ENCODE results near the gene PHF12.

PHF12 gene

GRCh38 chr17:28911411-28912045 is 39.8 kb downstream of the PHF12 start:
- H3K9me3 ChIP-seq (ENCODE audit: insufficient read depth, low read length), result no peaks in the 10 kb centered on the region
- H3K79me2 ChIP-seq (ENCODE audit: low read length), result 0 out of 2 replicates have a peak, but pooled peaks cover 8% of the 10 kb centered on the region
- peaks cover 3% of the 10 kb centered on the region for H4K20me1 ChIP-seq (ENCODE audit: insufficient read depth, low read length)
- no peak overlapping the region for H3K9ac ChIP-seq (ENCODE audit: low read length)
- no peak overlapping the region for H2AFZ ChIP-seq (ENCODE audit: low read depth, low read length)
- TF ChIP-seq CTCF (IDR thresholded peaks at IDR 0.05; ENCODE audit: low read depth, low read length), result no peak
- TF ChIP-seq EZH2phosphoT487 (IDR thresholded peaks at IDR 0.05; ENCODE audit: low read depth), result no peak
- H3K36me3 ChIP-seq (replicated peaks; ENCODE audit: low read depth, low read length), result peaks cover 88% of the 10 kb centered on the region
- no peak overlapping the region for H3K4me2 ChIP-seq (ENCODE audit: low read length)
- no peaks in the 10 kb centered on the region for H3K27me3 ChIP-seq (ENCODE audit: low read depth, low read length)
- no peak overlapping the region for H3K27ac ChIP-seq (ENCODE audit: low read length)
- H3K4me3 ChIP-seq (ENCODE audit: low read length), result no peak overlapping the region
- no peaks in the 10 kb centered on the region for H3K4me1 ChIP-seq (ENCODE audit: low read length)

- H3K27me3 ChIP-seq (ENCODE audit: low read depth, low read length), result no peaks in the 10 kb centered on the region
- H2AFZ ChIP-seq (ENCODE audit: low read depth, low read length), result no peak overlapping the region
- no peaks in the 10 kb centered on the region for H3K4me1 ChIP-seq (ENCODE audit: low read length)
- TF ChIP-seq CTCF (IDR thresholded peaks at IDR 0.05; ENCODE audit: low read depth, low read length), result no peak
- TF ChIP-seq EZH2phosphoT487 (IDR thresholded peaks at IDR 0.05; ENCODE audit: low read depth), result no peak
- no peak overlapping the region for H3K4me2 ChIP-seq (ENCODE audit: low read length)
- H3K36me3 ChIP-seq (replicated peaks; ENCODE audit: low read depth, low read length), result peaks cover 90% of the 10 kb centered on the region
- no peak overlapping the region for H3K27ac ChIP-seq (ENCODE audit: low read length)
- no peak overlapping the region for H3K4me3 ChIP-seq (ENCODE audit: low read length)
- H3K79me2 ChIP-seq (ENCODE audit: low read length), result 0 out of 2 replicates have a peak, but pooled peaks cover 6% of the 10 kb centered on the region
- H4K20me1 ChIP-seq (ENCODE audit: insufficient read depth, low read length), result peaks cover under 1% of the 10 kb centered on the region; the same call in 1 of the 2 replicates
- H3K9me3 ChIP-seq (ENCODE audit: insufficient read depth, low read length), result no peaks in the 10 kb centered on the region
- no peak overlapping the region for H3K9ac ChIP-seq (ENCODE audit: low read length)
Measured at GRCh38 chr17:28910534-28910933, 40.8 kb downstream of the PHF12 start.

- H2AFZ ChIP-seq (ENCODE audit: low read depth, low read length), result no peak overlapping the region
- H3K9ac ChIP-seq (ENCODE audit: low read length), result no peak overlapping the region
- no peak overlapping the region for H3K27ac ChIP-seq (ENCODE audit: low read length)
- H3K79me2 ChIP-seq (ENCODE audit: low read length), result 0 out of 2 replicates have a peak, but pooled peaks cover 5% of the 10 kb centered on the region
- H3K4me3 ChIP-seq (ENCODE audit: low read length), result no peak overlapping the region
- TF ChIP-seq CTCF (IDR thresholded peaks at IDR 0.05; ENCODE audit: low read depth, low read length) (no peak), EZH2phosphoT487 (IDR thresholded peaks at IDR 0.05; ENCODE audit: low read depth) (no peak)
- H3K4me1 ChIP-seq (ENCODE audit: low read length), result peaks cover 5% of the 10 kb centered on the region; the same call in 1 of the 2 replicates
- no peaks in the 10 kb centered on the region for H3K27me3 ChIP-seq (ENCODE audit: low read depth, low read length)
- no peaks in the 10 kb centered on the region; the same call in 1 of the 2 replicates for H4K20me1 ChIP-seq (ENCODE audit: insufficient read depth, low read length)
- no peak overlapping the region for H3K4me2 ChIP-seq (ENCODE audit: low read length)
- no peaks in the 10 kb centered on the region for H3K9me3 ChIP-seq (ENCODE audit: insufficient read depth, low read length)
- H3K36me3 ChIP-seq (replicated peaks; ENCODE audit: low read depth, low read length), result peaks cover 79% of the 10 kb centered on the region
Measured at GRCh38 chr17:28908640-28909167, 42.6 kb downstream of the PHF12 start.

GRCh38 chr17:28907709-28908475 is 43.4 kb downstream of the PHF12 start:
- H3K4me1 ChIP-seq (ENCODE audit: low read length), result peaks cover 9% of the 10 kb centered on the region

More at GRCh38 chr17:28907709-28908475, 43.4 kb downstream of the PHF12 start:
- Histone ChIP-seq H3K36me3 (replicated peaks; ENCODE audit: low read depth, low read length) (peaks cover 70% of the 10 kb centered on the region), H3K4me2 (ENCODE audit: low read length) (no peak overlapping the region), H3K79me2 (ENCODE audit: low read length) (0 out of 2 replicates have a peak, but pooled peaks cover 2% of the 10 kb centered on the region), H3K4me3 (ENCODE audit: low read length) (no peak overlapping the region), H3K9ac (ENCODE audit: low read length) (no peak overlapping the region), H3K27me3 (ENCODE audit: low read depth, low read length) (no peaks in the 10 kb centered on the region), H2AFZ (ENCODE audit: low read depth, low read length) (no peak overlapping the region), H3K27ac (ENCODE audit: low read length) (no peak overlapping the region), H4K20me1 (ENCODE audit: insufficient read depth, low read length) (no peaks in the 10 kb centered on the region; the same call in 1 of the 2 replicates), H3K9me3 (ENCODE audit: insufficient read depth, low read length) (no peaks in the 10 kb centered on the region)
- TF ChIP-seq CTCF (IDR thresholded peaks at IDR 0.05; ENCODE audit: low read depth, low read length) (no peak), EZH2phosphoT487 (IDR thresholded peaks at IDR 0.05; ENCODE audit: low read depth) (no peak)

Data from OCI-LY3 (cell line).